K562 (cell line): ENCODE results near the gene MAP1A. TPM values are rescaled to one million over a fixed set of nuclear protein-coding genes. Genes with fewer than 3 reads are reported as not detected.
A peak's percentile ranks its signal among the peaks of the same experiment; 100 is the strongest.

Experiments used
- ATAC-seq: fragments of 200-7000 bp; cut with Tn5 transposase; 3 replicates; pipeline ENCODE4 v1.9.1; 2020; ENCODE audit warnings: moderate library complexity
- BruUV-seq: library from RNA; stranded (reverse); fragments of 400-500 nt; replicated peaks from 2 replicates; lab custom pipeline; 2021; lab: Mats Ljungman, UMichigan
- CTCF ChIA-PET: fragments of 300-600 bp; formaldehyde crosslinking; extraction: SDS; loops from one replicate; lab custom pipeline; 2021; ENCODE audit warnings: low intra/inter-chr PET ratio; lab: Yijun Ruan, JAX
- POLR2A ChIA-PET: fragments of 300-600, 350-650 bp; sonication (Branson Sonifier 250); formaldehyde crosslinking; extraction: SDS; loops from one replicate; lab custom pipeline; 2021; ENCODE audit warnings: antibody characterized with exemption, inconsistent platforms; lab: Yijun Ruan, JAX
- DNase-seq, 4 experiments: peaks; one replicate each; pipeline versions ENCODE4 v3.0.0 to v3.0.0-alpha.2; 2011 to 2018; ENCODE audit warnings: low spot score in 3 of 4, mixed read lengths in 3 of 4; ENCODE audit errors: extremely low read depth in 1 of 4
- FAIRE-seq: peaks from 2 replicates; lab custom pipeline; 2011; peaks lifted over from hg19 to GRCh38; lab: Jason Lieb, UNC
- H2AFZ ChIP-seq: 2 replicates; pipeline ENCODE4 v1.6.0; 2011; ENCODE audit warnings: low read depth, low read length, control low read depth, inconsistent platforms
- H3K27ac ChIP-seq: fragments of 200-600 bp; 3 replicates; pipeline ENCODE4 v1.8.0; 2011; ENCODE audit warnings: low read depth, mild to moderate bottlenecking, control low read depth, inconsistent platforms, low read length, moderate library complexity, mixed read lengths; ENCODE audit errors: extremely low read depth
- H3K27me3 ChIP-seq, 2 experiments: fragments of 300-600 bp in 1 of 2; 2 replicates in 1 of 2; 3 replicates in 1 of 2; pipeline versions ENCODE4 v1.6.0 to v1.8.0; 2011; ENCODE audit warnings: inconsistent platforms in 2 of 2, low read length in 2 of 2, mild to moderate bottlenecking in 1 of 2, mixed read lengths in 1 of 2, moderate library complexity in 1 of 2; ENCODE audit not compliant: control insufficient read depth in 2 of 2, insufficient read depth in 2 of 2
- H3K36me3 ChIP-seq: fragments of 300-600 bp; 3 replicates; pipeline ENCODE4 v1.8.0; 2011; ENCODE audit warnings: mild to moderate bottlenecking, low read length, inconsistent platforms; ENCODE audit not compliant: control insufficient read depth, insufficient read depth
- H3K4me1 ChIP-seq, 2 experiments: fragments of 200-600 bp in 1 of 2; replicated peaks in 1 of 2; 2 replicates in 1 of 2; 3 replicates in 1 of 2; pipeline versions ENCODE4 v1.5.1 to v1.8.0; 2011; ENCODE audit warnings: inconsistent platforms in 2 of 2, low read length in 2 of 2, mild to moderate bottlenecking in 1 of 2, mixed read lengths in 1 of 2, moderate library complexity in 1 of 2; ENCODE audit not compliant: control insufficient read depth in 2 of 2, insufficient read depth in 2 of 2
- H3K4me2 ChIP-seq: 2 replicates; pipeline ENCODE4 v1.6.1; 2011; ENCODE audit warnings: low read length, control low read depth, inconsistent platforms, mixed read lengths; ENCODE audit not compliant: insufficient read depth
- H3K4me3 ChIP-seq: fragments of 200-600 bp; sonication (generic), shearing (Covaris generic); 2 replicates; pipeline ENCODE4 v1.5.1; 2016; ENCODE audit warnings: control low read depth, inconsistent platforms
- H3K79me2 ChIP-seq: fragments of 200-600 bp; 3 replicates; pipeline ENCODE4 v1.8.0; 2011; ENCODE audit warnings: low read length, inconsistent platforms; ENCODE audit not compliant: control insufficient read depth, insufficient read depth
- H3K9ac ChIP-seq, 2 experiments: 2 replicates each; pipeline versions ENCODE4 v1.6.0 to v1.6.1; 2011; ENCODE audit warnings: low read depth in 2 of 2, low read length in 2 of 2, control low read depth in 1 of 2, inconsistent platforms in 1 of 2, mild to moderate bottlenecking in 1 of 2, mixed read lengths in 1 of 2; ENCODE audit not compliant: insufficient read depth in 1 of 2
- H3K9me1 ChIP-seq: one replicate; pipeline ENCODE4 v1.6.0; 2011; ENCODE audit warnings: inconsistent platforms, mild to moderate bottlenecking, low read length, moderate library complexity; ENCODE audit not compliant: control insufficient read depth, insufficient read depth
- H3K9me3 ChIP-seq: replicated peaks from 2 replicates; pipeline ENCODE4 v1.5.1; 2011; ENCODE audit warnings: low read depth, low read length, inconsistent platforms; ENCODE audit not compliant: control insufficient read depth, insufficient read depth
- H4K20me1 ChIP-seq: replicated peaks from 2 replicates; pipeline ENCODE4 v1.6.1; 2011; ENCODE audit warnings: low read length, inconsistent platforms, mixed read lengths; ENCODE audit not compliant: control insufficient read depth, insufficient read depth
- EWSR1 ChIP-seq: fragments of 450-650 bp; IDR thresholded peaks from 2 replicates; pipeline ENCODE4 v1.6.1; 2018; ENCODE audit warnings: borderline replicate concordance, mild to moderate bottlenecking, low read depth, moderate library complexity; ENCODE audit not compliant: partially characterized antibody
- ILK ChIP-seq: fragments of 450-650 bp; IDR thresholded peaks from 2 replicates; pipeline ENCODE4 v1.6.1; 2016; ENCODE audit warnings: missing genetic modification characterization, low read depth, mild to moderate bottlenecking, missing compliant biosample characterization, moderate library complexity, borderline replicate concordance
- KDM5B ChIP-seq: fragments of 200-600 bp; sonication (generic); IDR thresholded peaks from 2 replicates; pipeline ENCODE4 v1.6.1; 2012; ENCODE audit warnings: low read depth, mild to moderate bottlenecking, moderate library complexity, low read length, control low read depth, inconsistent platforms; ENCODE audit not compliant: insufficient replicate concordance
- MEF2A ChIP-seq: IDR thresholded peaks from 2 replicates; pipeline ENCODE4 v1.6.1; 2011; ENCODE audit warnings: low read depth, mild to moderate bottlenecking, low read length, moderate library complexity; ENCODE audit not compliant: control insufficient read depth
- MTA1 ChIP-seq: fragments of 450-650 bp; IDR thresholded peaks from 2 replicates; pipeline ENCODE4 v1.6.1; 2017; ENCODE audit warnings: borderline replicate concordance
- MYC ChIP-seq, 2 experiments: fragments of 250-450 bp in 1 of 2; sonication (Bioruptor Pico) in 1 of 2; IDR thresholded peaks; 2 replicates each; pipeline versions ENCODE4 v1.5.1 to v1.6.1; 2012 to 2021; ENCODE audit warnings: low read depth in 2 of 2, borderline replicate concordance in 1 of 2, improper control_type of control experiment in 1 of 2, low read length in 1 of 2, mild to moderate bottlenecking in 1 of 2, moderate library complexity in 1 of 2
- NEUROD1 ChIP-seq: fragments of 150-350 bp; IDR thresholded peaks from 2 replicates; pipeline ENCODE4 v1.6.1; 2014; ENCODE audit warnings: borderline replicate concordance, low read length, low read depth; ENCODE audit not compliant: partially characterized antibody
- NR3C1 ChIP-seq: sonication (generic); formaldehyde crosslinking; IDR thresholded peaks from 2 replicates; pipeline ENCODE4 v1.8.1; 2022; ENCODE audit warnings: missing genetic modification reagents
- SIN3A ChIP-seq, 2 experiments: fragments of 150-350 bp in 1 of 2; IDR thresholded peaks; 2 replicates each; pipeline ENCODE4 v1.6.1; 2011 to 2016; ENCODE audit warnings: borderline replicate concordance in 2 of 2, low read depth in 2 of 2, low read length in 2 of 2, mild to moderate bottlenecking in 2 of 2, moderate library complexity in 2 of 2; ENCODE audit not compliant: control insufficient read depth in 1 of 2
- SMARCB1 ChIP-seq: IDR thresholded peaks from 2 replicates; pipeline ENCODE4 v1.6.1; 2011; ENCODE audit warnings: improper control_type of control experiment, low read depth; ENCODE audit not compliant: insufficient read length
- SNIP1 ChIP-seq: fragments of 450-650 bp; IDR thresholded peaks from 2 replicates; pipeline ENCODE4 v1.7.1; 2017; ENCODE audit warnings: low read depth, mild to moderate bottlenecking
- SRSF9 ChIP-seq: fragments of 200-400 bp; formaldehyde crosslinking; IDR thresholded peaks from 2 replicates; pipeline ENCODE4 v1.6.1; 2017; ENCODE audit warnings: low read depth, low read length, borderline replicate concordance
- ZNF134 ChIP-seq: fragments of 250-450 bp; sonication (Bioruptor Pico); conservative IDR thresholded peaks from 2 replicates; pipeline ENCODE4 v1.4.0; 2020
- ZNF174 ChIP-seq: fragments of 250-450 bp; sonication (Bioruptor Pico); IDR thresholded peaks from 2 replicates; pipeline ENCODE4 v1.4.0; 2020; ENCODE audit warnings: mild to moderate bottlenecking
- ZNF282 ChIP-seq: sonication (generic); formaldehyde crosslinking; IDR thresholded peaks from 2 replicates; pipeline ENCODE4 v1.8.1; 2023; ENCODE audit warnings: missing genetic modification reagents
- ZNF77 ChIP-seq: fragments of 250-450 bp; sonication (Bioruptor Pico); IDR thresholded peaks from 2 replicates; pipeline ENCODE4 v1.5.0; 2020
- WGBS: fragments of 100-300 bp; shearing (Covaris generic); methylation state at CpG from one replicate; pipeline ENCODE4 v1.1.6; 2016; ENCODE audit warnings: low coverage, mixed read lengths; ENCODE audit not compliant: insufficient coverage; ENCODE audit errors: missing lambda C conversion rate; 5-methylcytosine and 5-hydroxymethylcytosine counted together
- in situ Hi-C: fragments of 300-500 bp; cut with MboI; formaldehyde crosslinking; loops from 4 replicates; pipeline ENCODE4 v1.15.0; 2018; ENCODE audit warnings: inconsistent platforms, mixed read lengths
- intact Hi-C: fragments of 100-400 bp; cut with micrococcal nuclease; formaldehyde crosslinking; loops from 2 replicates; pipeline ENCODE4 v1.14.2; 2022
- polyA plus RNA-seq, 8 experiments: library from polyadenylated mRNA; depleted of rRNA in 4 of 8; stranded (reverse) in 5 of 8; unstranded in 3 of 8; fragments of >200 nt; fragmentation: Nextera tagmentation in 2 of 8; fragmentation: Illumina TruSeq in 1 of 8; extraction: Ambion mirVana in 2 of 8; extraction: Trizol in 1 of 8; gene quantifications; 2 replicates each; pipeline versions ENCODE4 v1.2.1 to v1.2.3, GENCODE V29; 2011 to 2014; ENCODE audit warnings: inconsistent platforms in 1 of 8, missing spikeins in 1 of 8
- total RNA-seq, 7 experiments: library from RNA; depleted of rRNA in 6 of 7; stranded (reverse); fragments of >200 nt in 6 of 7; fragmentation: Illumina TruSeq in 2 of 7; extraction: Trizol in 2 of 7; gene quantifications; 2 replicates each; pipeline versions ENCODE4 v1.2.1 to v1.2.3, GENCODE V29; 2011 to 2021; ENCODE audit warnings: low replicate concordance in 1 of 7

Gene MAP1A
- total and polyA plus RNA-seq, 9 of the 15 experiments (the other 6 are each of a cell fraction or from before 2014, with no cell fraction given), result 2.0 to 20.3 (median 7.3) TPM

DNA sequence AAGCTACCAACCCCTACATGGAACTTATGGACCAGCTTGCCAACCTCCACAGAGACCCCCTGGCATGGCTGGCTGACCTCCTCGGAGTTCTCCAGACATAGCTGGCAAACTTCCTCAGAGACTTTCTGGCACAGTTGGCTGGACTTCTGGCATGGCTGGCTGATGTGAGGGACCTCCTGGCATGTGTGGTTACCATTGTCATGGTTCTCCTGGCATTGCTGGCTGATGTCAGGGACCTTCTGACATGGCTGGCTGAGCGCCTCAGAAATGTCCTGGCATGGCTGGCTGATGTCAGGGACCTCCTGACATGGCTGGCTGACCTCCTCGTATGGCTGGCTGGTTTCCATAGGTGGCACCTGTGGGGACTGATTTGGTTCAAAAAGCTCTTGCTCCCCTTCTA is 17.5 kb downstream of the MAP1A start (continued):
- no peak for TF ChIP-seq SIN3A (IDR thresholded peaks at IDR 0.05; ENCODE audit: borderline replicate concordance in 2 of 2, control insufficient read depth in 1 of 2, low read depth in 2 of 2, low read length in 2 of 2)
- TF ChIP-seq ILK (tag), result no peak
- TF ChIP-seq MTA1, result no peak
- no peak for TF ChIP-seq ZNF77 (CRISPR knock-in tag)
- no peak for TF ChIP-seq SNIP1
- TF ChIP-seq EWSR1, result no peak
- TF ChIP-seq ZNF174 (CRISPR knock-in tag), result no peak
- TF ChIP-seq NEUROD1, result no peak
- TF ChIP-seq KDM5B, result no peak

DNA sequence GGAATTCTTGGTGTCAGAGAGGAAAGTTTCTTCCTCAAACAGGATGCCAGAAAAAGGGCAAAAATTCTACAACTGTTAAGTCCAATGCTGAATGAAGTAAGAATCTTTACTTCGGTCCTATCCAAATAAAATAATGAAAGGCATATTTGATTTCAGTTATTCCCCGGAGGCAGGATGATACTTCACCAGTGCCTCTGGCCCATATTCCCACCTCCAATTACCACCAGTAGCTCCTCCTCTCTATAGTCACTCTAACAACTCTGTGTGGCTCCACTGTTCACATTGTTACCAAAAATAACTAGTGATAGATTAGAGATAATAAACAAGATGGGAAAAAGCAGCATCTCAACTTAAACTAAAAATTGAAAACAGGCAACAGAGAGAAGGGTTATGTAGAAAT is 20.7 kb downstream of the MAP1A start:
- 85% methylated on average over 2 of the region's 2 CpGs for WGBS
- Histone ChIP-seq H3K4me1 (no peaks in the 10 kb centered on the region), H3K9me3 (no peaks in the 10 kb centered on the region), H3K4me3 (no peak overlapping the region), H4K20me1 (no peaks in the 10 kb centered on the region), H3K36me3 (peaks cover 14% of the 10 kb centered on the region; the same call in 1 of the 3 replicates), H2AFZ (no peak overlapping the region), H3K9me1 (no peaks in the 10 kb centered on the region), H3K27me3 (no peaks in the 10 kb centered on the region), H3K79me2 (no peaks in the 10 kb centered on the region), H3K27ac (no peak overlapping the region), H3K9ac (no peak overlapping the region), H3K4me2 (no peak overlapping the region)
- DNase-seq (no peak), ATAC-seq (no peak), FAIRE-seq (no peak)
- TF ChIP-seq NR3C1 (no peak), ZNF134 (CRISPR knock-in tag) (no peak), SRSF9 (no peak), MEF2A (0 out of 2 replicates have a peak, but pooled peaks have one; percentile 13), MYC (IDR thresholded peaks at IDR 0.05; ENCODE audit: low read depth, low read length) (no peak), MYC (CRISPR knock-in tag; IDR thresholded peaks at IDR 0.05; ENCODE audit: borderline replicate concordance, low read depth) (no peak), SMARCB1 (no peak), ZNF282 (CRISPR knock-in tag) (no peak)
- in situ Hi-C loops, result no loop called here
- no TSS peak for BruUV-seq
- CTCF ChIA-PET, result no interaction called here
- POLR2A ChIA-PET, result no interaction called here
- intact Hi-C loops, result no loop called here
